HepG2 (cell line): Measurements from ENCODE around the gene CDC42SE1. TPM values are rescaled to one million over a fixed set of nuclear protein-coding genes. Genes with fewer than 3 reads are reported as not detected.

ENCODE experiments used
- ADNP ChIP-seq: sonication (generic); formaldehyde crosslinking; IDR thresholded peaks from 2 replicates; pipeline ENCODE4 v1.4.0; 2020; ENCODE audit warnings: missing genetic modification reagents
- CEBPG ChIP-seq: IDR thresholded peaks from 2 replicates; pipeline ENCODE4 v1.6.1; 2016
- EZH2 ChIP-seq: conservative IDR thresholded peaks from 2 replicates; pipeline ENCODE4 v1.6.1; 2012; ENCODE audit warnings: mild to moderate bottlenecking, low read depth, low read length, moderate library complexity
- FOXO1 ChIP-seq: sonication (generic); formaldehyde crosslinking; IDR thresholded peaks from 2 replicates; pipeline ENCODE4 v1.4.0; 2020; ENCODE audit warnings: missing genetic modification reagents
- IRF2 ChIP-seq: IDR thresholded peaks from 2 replicates; pipeline ENCODE4 v1.6.1; 2018; ENCODE audit warnings: missing genetic modification reagents, missing compliant biosample characterization
- JUND ChIP-seq: sonication (generic); formaldehyde crosslinking; IDR thresholded peaks from 2 replicates; pipeline ENCODE4 v1.8.0; 2022; ENCODE audit warnings: mild to moderate bottlenecking, missing genetic modification reagents
- KLF6 ChIP-seq: IDR thresholded peaks from 2 replicates; pipeline ENCODE4 v1.8.0; 2016; ENCODE audit warnings: missing biosample characterization, missing genetic modification reagents
- MBD4 ChIP-seq: IDR thresholded peaks from 2 replicates; pipeline ENCODE4 v1.6.1; 2012; ENCODE audit warnings: low read length, inconsistent platforms, borderline replicate concordance
- NAIF1 ChIP-seq: sonication (generic); formaldehyde crosslinking; IDR thresholded peaks from 2 replicates; pipeline ENCODE4 v1.5.0; 2020; ENCODE audit warnings: mild to moderate bottlenecking, missing genetic modification reagents, borderline replicate concordance
- RARA ChIP-seq: IDR thresholded peaks from 2 replicates; pipeline ENCODE4 v1.6.1; 2016; ENCODE audit warnings: missing genetic modification reagents, missing compliant biosample characterization
- RXRB ChIP-seq: IDR thresholded peaks from 2 replicates; pipeline ENCODE4 v1.6.1; 2016; ENCODE audit warnings: borderline replicate concordance, missing genetic modification reagents, missing compliant biosample characterization
- SAP130 ChIP-seq: IDR thresholded peaks from 2 replicates; pipeline ENCODE4 v1.6.1; 2016; ENCODE audit warnings: low read depth
- SIX4 ChIP-seq: sonication (generic); formaldehyde crosslinking; IDR thresholded peaks from 2 replicates; pipeline ENCODE4 v1.4.0; 2020; ENCODE audit warnings: missing genetic modification reagents
- SOX5 ChIP-seq: IDR thresholded peaks from 2 replicates; pipeline ENCODE4 v1.6.1; 2016; ENCODE audit warnings: borderline replicate concordance
- TOE1 ChIP-seq: sonication (generic); formaldehyde crosslinking; IDR thresholded peaks from 2 replicates; pipeline ENCODE4 v1.4.0; 2020; ENCODE audit warnings: mild to moderate bottlenecking, missing genetic modification reagents
- ZNF20 ChIP-seq: sonication (generic); formaldehyde crosslinking; IDR thresholded peaks from 2 replicates; pipeline ENCODE4 v1.4.0; 2020; ENCODE audit warnings: mild to moderate bottlenecking, moderate library complexity, missing genetic modification reagents
- ZNF362 ChIP-seq: sonication (generic); formaldehyde crosslinking; IDR thresholded peaks from 2 replicates; pipeline ENCODE4 v1.4.0; 2020; ENCODE audit warnings: missing genetic modification reagents, mild to moderate bottlenecking, borderline replicate concordance
- ZNF589 ChIP-seq: sonication (generic); formaldehyde crosslinking; conservative IDR thresholded peaks from 2 replicates; pipeline ENCODE4 v1.8.0; 2022; ENCODE audit warnings: mild to moderate bottlenecking, moderate library complexity, missing genetic modification reagents
- ZNF614 ChIP-seq: IDR thresholded peaks from 2 replicates; pipeline ENCODE4 v1.6.1; 2018; ENCODE audit warnings: missing biosample characterization, missing genetic modification reagents, inconsistent platforms, borderline replicate concordance
- ZNF644 ChIP-seq: IDR thresholded peaks from 2 replicates; pipeline ENCODE4 v1.6.1; 2016; ENCODE audit warnings: low read depth
- ZNF709 ChIP-seq: sonication (generic); formaldehyde crosslinking; IDR thresholded peaks from 2 replicates; pipeline ENCODE4 v1.5.0; 2020; ENCODE audit warnings: mild to moderate bottlenecking, missing genetic modification reagents
- ZNF713 ChIP-seq: sonication (generic); formaldehyde crosslinking; IDR thresholded peaks from 2 replicates; pipeline ENCODE4 v1.4.0; 2020; ENCODE audit warnings: mild to moderate bottlenecking, missing genetic modification reagents
- ZNF720 ChIP-seq: sonication (generic); formaldehyde crosslinking; IDR thresholded peaks from 2 replicates; pipeline ENCODE4 v1.4.0; 2020; ENCODE audit warnings: missing genetic modification reagents
- ZNF777 ChIP-seq: sonication (generic); formaldehyde crosslinking; IDR thresholded peaks from 2 replicates; pipeline ENCODE4 v1.4.0; 2020; ENCODE audit warnings: missing genetic modification reagents
- ZNF816 ChIP-seq: sonication (generic); formaldehyde crosslinking; IDR thresholded peaks from 2 replicates; pipeline ENCODE4 v1.8.0; 2022; ENCODE audit warnings: missing genetic modification reagents, mild to moderate bottlenecking, borderline replicate concordance
- polyA plus RNA-seq, 8 experiments: library from polyadenylated mRNA; depleted of rRNA in 3 of 8; stranded (reverse) in 7 of 8; unstranded in 1 of 8; fragments of >200 nt; fragmentation: Illumina TruSeq in 4 of 8; extraction: Trizol in 4 of 8; gene quantifications; 2 replicates each; pipeline versions ENCODE4 v1.2.1 to v1.2.3, GENCODE V29; 2011 to 2016; ENCODE audit warnings: low read depth in 4 of 8, missing spikeins in 1 of 8, mixed read lengths in 1 of 8; ENCODE audit not compliant: insufficient read depth in 1 of 8
- total RNA-seq, 5 experiments: library from RNA; depleted of rRNA; stranded (reverse); fragments of >200 nt; fragmentation: Illumina TruSeq; extraction: Trizol; gene quantifications; 2 replicates each; pipeline ENCODE4 v1.2.3, GENCODE V29; 2016; ENCODE audit warnings: low read depth in 1 of 5
- TF ChIP-seq, protein P1 (sequence below): sonication (generic); formaldehyde crosslinking; IDR thresholded peaks from 2 replicates; pipeline ENCODE4 v1.4.0; 2020; ENCODE audit warnings: missing genetic modification reagents
- TF ChIP-seq, protein P2 (sequence below): IDR thresholded peaks from 2 replicates; pipeline ENCODE4 v1.6.1; 2016; ENCODE audit warnings: missing compliant biosample characterization, missing genetic modification reagents, borderline replicate concordance
- TF ChIP-seq, protein P3 (sequence below): sonication (generic); formaldehyde crosslinking; IDR thresholded peaks from 2 replicates; pipeline ENCODE4 v1.5.0; 2020; ENCODE audit warnings: missing genetic modification reagents
- TF ChIP-seq, protein P4 (sequence below): sonication (generic); formaldehyde crosslinking; IDR thresholded peaks from 2 replicates; pipeline ENCODE4 v1.4.0; 2020; ENCODE audit warnings: mild to moderate bottlenecking, missing genetic modification reagents

The CDC42SE1 gene
- total and polyA plus RNA-seq, 2 of the 13 experiments (the other 11 are each of a cell fraction or from before 2014, with no cell fraction given) = 17.6 to 17.9 TPM

DNA sequence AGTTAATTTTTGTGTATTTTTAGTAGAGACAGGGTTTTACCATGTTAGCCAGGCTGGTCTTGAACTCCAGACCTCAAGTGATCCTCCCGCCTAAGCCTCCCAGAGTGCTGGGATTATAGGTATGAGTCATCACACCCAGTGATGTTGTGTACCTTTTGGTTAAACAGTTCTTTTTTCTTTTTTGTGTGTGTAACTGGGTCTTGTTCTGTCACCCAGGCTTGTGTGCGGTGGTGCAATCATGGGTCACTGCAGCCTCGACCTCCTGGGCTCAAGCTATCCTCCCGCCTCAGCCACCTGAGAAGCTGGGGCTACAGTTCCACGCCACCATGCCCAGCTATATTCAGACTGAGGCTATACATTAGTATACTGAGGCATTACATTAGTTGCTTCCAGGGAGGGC lies 48.9 kb upstream of the CDC42SE1 start (continued):
- TF ChIP-seq, protein P1, sequence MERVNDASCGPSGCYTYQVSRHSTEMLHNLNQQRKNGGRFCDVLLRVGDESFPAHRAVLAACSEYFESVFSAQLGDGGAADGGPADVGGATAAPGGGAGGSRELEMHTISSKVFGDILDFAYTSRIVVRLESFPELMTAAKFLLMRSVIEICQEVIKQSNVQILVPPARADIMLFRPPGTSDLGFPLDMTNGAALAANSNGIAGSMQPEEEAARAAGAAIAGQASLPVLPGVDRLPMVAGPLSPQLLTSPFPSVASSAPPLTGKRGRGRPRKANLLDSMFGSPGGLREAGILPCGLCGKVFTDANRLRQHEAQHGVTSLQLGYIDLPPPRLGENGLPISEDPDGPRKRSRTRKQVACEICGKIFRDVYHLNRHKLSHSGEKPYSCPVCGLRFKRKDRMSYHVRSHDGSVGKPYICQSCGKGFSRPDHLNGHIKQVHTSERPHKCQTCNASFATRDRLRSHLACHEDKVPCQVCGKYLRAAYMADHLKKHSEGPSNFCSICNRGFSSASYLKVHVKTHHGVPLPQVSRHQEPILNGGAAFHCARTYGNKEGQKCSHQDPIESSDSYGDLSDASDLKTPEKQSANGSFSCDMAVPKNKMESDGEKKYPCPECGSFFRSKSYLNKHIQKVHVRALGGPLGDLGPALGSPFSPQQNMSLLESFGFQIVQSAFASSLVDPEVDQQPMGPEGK (CRISPR knock-in tag) = peak; percentile 30; the same call in 1 of the 2 replicates
- TF ChIP-seq ZNF362 (CRISPR knock-in tag) (peak; percentile 35; the same call in 1 of the 2 replicates), RXRB (CRISPR knock-in tag) (peak; percentile 42; the same call in 1 of the 2 replicates), JUND (CRISPR knock-in tag) (peak; percentile 95), ZNF720 (CRISPR knock-in tag) (no peak), EZH2 (no peak), ZNF713 (CRISPR knock-in tag) (no peak), FOXO1 (CRISPR knock-in tag) (peak; percentile 36; the same call in 1 of the 2 replicates), MBD4 (no peak), RARA (CRISPR knock-in tag) (peak; percentile 75), KLF6 (CRISPR knock-in tag) (no peak), TOE1 (CRISPR knock-in tag) (no peak), ZNF777 (CRISPR knock-in tag) (no peak), ZNF20 (CRISPR knock-in tag) (no peak), IRF2 (CRISPR knock-in tag) (no peak), ZNF709 (CRISPR knock-in tag) (no peak), ZNF614 (CRISPR knock-in tag) (no peak), ZNF644 (CRISPR knock-in tag) (peak; percentile 64; the same call in 1 of the 2 replicates), ZNF816 (no peak), SIX4 (CRISPR knock-in tag) (no peak), SAP130 (CRISPR knock-in tag) (peak; percentile 36; the same call in 1 of the 2 replicates), SOX5 (CRISPR knock-in tag) (peak; percentile 56; the same call in 1 of the 2 replicates), NAIF1 (CRISPR knock-in tag) (no peak), ZNF589 (no peak), CEBPG (CRISPR knock-in tag) (peak; percentile 81), ADNP (CRISPR knock-in tag) (0 out of 2 replicates have a peak, but pooled peaks have one; percentile 61)
- TF ChIP-seq, protein P2, sequence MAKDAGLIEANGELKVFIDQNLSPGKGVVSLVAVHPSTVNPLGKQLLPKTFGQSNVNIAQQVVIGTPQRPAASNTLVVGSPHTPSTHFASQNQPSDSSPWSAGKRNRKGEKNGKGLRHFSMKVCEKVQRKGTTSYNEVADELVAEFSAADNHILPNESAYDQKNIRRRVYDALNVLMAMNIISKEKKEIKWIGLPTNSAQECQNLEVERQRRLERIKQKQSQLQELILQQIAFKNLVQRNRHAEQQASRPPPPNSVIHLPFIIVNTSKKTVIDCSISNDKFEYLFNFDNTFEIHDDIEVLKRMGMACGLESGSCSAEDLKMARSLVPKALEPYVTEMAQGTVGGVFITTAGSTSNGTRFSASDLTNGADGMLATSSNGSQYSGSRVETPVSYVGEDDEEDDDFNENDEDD (CRISPR knock-in tag) = no peak
- TF ChIP-seq, protein P3, sequence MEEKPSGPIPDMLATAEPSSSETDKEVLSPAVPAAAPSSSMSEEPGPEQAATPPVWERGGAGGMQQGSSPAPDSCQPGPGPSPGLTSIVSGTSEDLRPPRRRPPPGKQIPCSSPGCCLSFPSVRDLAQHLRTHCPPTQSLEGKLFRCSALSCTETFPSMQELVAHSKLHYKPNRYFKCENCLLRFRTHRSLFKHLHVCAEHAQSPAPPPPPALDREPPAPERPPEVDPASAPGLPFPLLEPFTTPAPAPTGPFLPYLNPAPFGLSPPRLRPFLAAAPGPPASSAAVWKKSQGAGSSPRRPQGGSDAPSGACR (CRISPR knock-in tag) = no peak
- TF ChIP-seq, protein P4, sequence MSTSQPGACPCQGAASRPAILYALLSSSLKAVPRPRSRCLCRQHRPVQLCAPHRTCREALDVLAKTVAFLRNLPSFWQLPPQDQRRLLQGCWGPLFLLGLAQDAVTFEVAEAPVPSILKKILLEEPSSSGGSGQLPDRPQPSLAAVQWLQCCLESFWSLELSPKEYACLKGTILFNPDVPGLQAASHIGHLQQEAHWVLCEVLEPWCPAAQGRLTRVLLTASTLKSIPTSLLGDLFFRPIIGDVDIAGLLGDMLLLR = no peak
